ENCODE data around the gene GNB1L.

GNB1L gene

GRCh38 chr22:19807914-19808872 lies 46.5 kb downstream of the GNB1L start:
- WGBS: 97% methylated on average over 20 of the region's 20 CpGs
- Histone ChIP-seq H2BK120ac (ENCODE audit: low read depth, low read length) (no peak overlapping the region), H4K91ac (ENCODE audit: low read length) (no peak overlapping the region), H3K27ac (ENCODE audit: low read length, poor library complexity, severe bottlenecking) (no peak overlapping the region), H2AK5ac (ENCODE audit: low read length, severe bottlenecking) (no peak overlapping the region), H3K14ac (ENCODE audit: low read length in 2 of 2) (no peak overlapping the region), H2BK5ac (ENCODE audit: low read depth, low read length, poor library complexity, severe bottlenecking) (no peak overlapping the region), H3K4me3 (ENCODE audit: insufficient read depth in 1 of 2, low read depth in 1 of 2, low read length in 2 of 2) (no peak overlapping the region), H3K23ac (ENCODE audit: low read length in 2 of 2) (no peak overlapping the region), H2AFZ (ENCODE audit: low read depth, low read length) (no peak overlapping the region), H3K79me1 (replicated peaks; ENCODE audit: low read length, poor library complexity, severe bottlenecking) (no peaks in the 10 kb centered on the region), H3K9ac (ENCODE audit: low read length) (no peak overlapping the region), H2BK15ac (ENCODE audit: low read depth, poor library complexity, severe bottlenecking) (no peak overlapping the region), H3K4me2 (ENCODE audit: low read length, poor library complexity, severe bottlenecking) (no peak overlapping the region), H3K4me1 (ENCODE audit: control insufficient read depth, insufficient read depth, low read depth, low read length) (peaks cover 20% of the 10 kb centered on the region), H2BK12ac (ENCODE audit: low read length in 2 of 2) (no peak overlapping the region), H3K18ac (ENCODE audit: low read depth in 1 of 2, low read length in 2 of 2) (no peak overlapping the region), H3K36me3 (ENCODE audit: control insufficient read depth in 1 of 2, insufficient read depth in 2 of 2, low read depth in 1 of 2, low read length in 2 of 2) (peaks cover 0 to 55% of the 10 kb centered on the region in 2 experiments), H4K8ac (ENCODE audit: low read length) (no peak overlapping the region), H3K4ac (ENCODE audit: low read depth in 1 of 2, low read length in 2 of 2) (no peak overlapping the region), H3K27me3 (ENCODE audit: control insufficient read depth in 1 of 2, insufficient read depth in 1 of 2, low read length in 2 of 2) (no peaks in the 10 kb centered on the region), H3K9me3 (ENCODE audit: control insufficient read depth, low read length) (no peaks in the 10 kb centered on the region)
- no peak for DNase-seq

- Histone ChIP-seq H2BK12ac (ENCODE audit: low read length in 2 of 2) (no peak overlapping the region), H2AFZ (ENCODE audit: low read depth, low read length) (no peak overlapping the region), H3K4ac (ENCODE audit: low read depth in 1 of 2, low read length in 2 of 2) (no peak overlapping the region), H2BK5ac (ENCODE audit: low read depth, low read length, poor library complexity, severe bottlenecking) (no peak overlapping the region), H3K9ac (ENCODE audit: low read length) (no peak overlapping the region), H3K4me1 (ENCODE audit: control insufficient read depth, insufficient read depth, low read depth, low read length) (peaks cover 20% of the 10 kb centered on the region), H2AK5ac (ENCODE audit: low read length, severe bottlenecking) (no peak overlapping the region), H3K79me1 (replicated peaks; ENCODE audit: low read length, poor library complexity, severe bottlenecking) (no peaks in the 10 kb centered on the region), H3K4me3 (ENCODE audit: insufficient read depth in 1 of 2, low read depth in 1 of 2, low read length in 2 of 2) (peak overlapping the region in 1 of 2 experiments; percentile 10), H3K27ac (ENCODE audit: low read length, poor library complexity, severe bottlenecking) (no peak overlapping the region), H3K4me2 (ENCODE audit: low read length, poor library complexity, severe bottlenecking) (no peak overlapping the region), H4K8ac (ENCODE audit: low read length) (no peak overlapping the region), H3K36me3 (ENCODE audit: control insufficient read depth in 1 of 2, insufficient read depth in 2 of 2, low read depth in 1 of 2, low read length in 2 of 2) (peaks cover 0 to 57% of the 10 kb centered on the region in 2 experiments), H2BK120ac (ENCODE audit: low read depth, low read length) (no peak overlapping the region), H3K14ac (ENCODE audit: low read length in 2 of 2) (no peak overlapping the region), H3K27me3 (ENCODE audit: control insufficient read depth in 1 of 2, insufficient read depth in 1 of 2, low read length in 2 of 2) (no peaks in the 10 kb centered on the region), H4K91ac (ENCODE audit: low read length) (no peak overlapping the region), H2BK15ac (ENCODE audit: low read depth, poor library complexity, severe bottlenecking) (no peak overlapping the region), H3K23ac (ENCODE audit: low read length in 2 of 2) (no peak overlapping the region), H3K18ac (ENCODE audit: low read depth in 1 of 2, low read length in 2 of 2) (no peak overlapping the region), H3K9me3 (ENCODE audit: control insufficient read depth, low read length) (no peaks in the 10 kb centered on the region)
- DNase-seq: no peak
- 94% methylated on average over 15 of the region's 15 CpGs for WGBS
Observed at GRCh38 chr22:19807161-19807913, 47.3 kb downstream of the GNB1L start.

GRCh38 chr22:19806213-19807160 lies 48.2 kb downstream of the GNB1L start:
- Histone ChIP-seq H3K4me2 (ENCODE audit: low read length, poor library complexity, severe bottlenecking) (no peak overlapping the region), H2BK5ac (ENCODE audit: low read depth, low read length, poor library complexity, severe bottlenecking) (no peak overlapping the region), H3K4ac (ENCODE audit: low read depth in 1 of 2, low read length in 2 of 2) (no peak overlapping the region), H3K36me3 (ENCODE audit: control insufficient read depth in 1 of 2, insufficient read depth in 2 of 2, low read depth in 1 of 2, low read length in 2 of 2) (peaks cover 0 to 54% of the 10 kb centered on the region in 2 experiments), H2BK120ac (ENCODE audit: low read depth, low read length) (no peak overlapping the region), H3K27me3 (ENCODE audit: control insufficient read depth in 1 of 2, insufficient read depth in 1 of 2, low read length in 2 of 2) (no peaks in the 10 kb centered on the region), H4K8ac (ENCODE audit: low read length) (peak overlapping the region; percentile 56), H2BK15ac (ENCODE audit: low read depth, poor library complexity, severe bottlenecking) (no peak overlapping the region), H3K9ac (ENCODE audit: low read length) (no peak overlapping the region), H2BK12ac (ENCODE audit: low read length in 2 of 2) (no peak overlapping the region), H2AK5ac (ENCODE audit: low read length, severe bottlenecking) (no peak overlapping the region), H3K9me3 (ENCODE audit: control insufficient read depth, low read length) (no peaks in the 10 kb centered on the region), H3K4me3 (ENCODE audit: insufficient read depth in 1 of 2, low read depth in 1 of 2, low read length in 2 of 2) (no peak overlapping the region), H3K23ac (ENCODE audit: low read length in 2 of 2) (no peak overlapping the region), H2AFZ (ENCODE audit: low read depth, low read length) (no peak overlapping the region), H3K14ac (ENCODE audit: low read length in 2 of 2) (peak overlapping the region in 1 of 2 experiments; percentile 35), H3K79me1 (replicated peaks; ENCODE audit: low read length, poor library complexity, severe bottlenecking) (no peaks in the 10 kb centered on the region), H3K4me1 (ENCODE audit: control insufficient read depth, insufficient read depth, low read depth, low read length) (peaks cover 20% of the 10 kb centered on the region), H4K91ac (ENCODE audit: low read length) (peak overlapping the region; percentile 18), H3K27ac (ENCODE audit: low read length, poor library complexity, severe bottlenecking) (no peak overlapping the region), H3K18ac (ENCODE audit: low read depth in 1 of 2, low read length in 2 of 2) (no peak overlapping the region)
- WGBS: 82% methylated on average over 38 of the region's 38 CpGs
- no peak for DNase-seq
